Endothelial cell of umbilical vein (primary cell): ENCODE results near the gene PTGDR. TPM values are rescaled to one million over a fixed set of nuclear protein-coding genes. Genes with fewer than 3 reads are reported as not detected.

Experiments used
- BruUV-seq: library from RNA; stranded (reverse); fragments of 400-500 nt; replicated peaks from 2 replicates; lab custom pipeline; 2021; lab: Mats Ljungman, UMichigan
- CTCF ChIA-PET: fragments of 300-600, 350-600 bp; sonication (Branson Sonifier 250); formaldehyde crosslinking; loops from one replicate; lab custom pipeline; 2021; ENCODE audit warnings: antibody characterized with exemption, inconsistent platforms; lab: Charles Lee
- POLR2A ChIA-PET: fragments of 300-600, 350-600 bp; sonication (Branson Sonifier 250); formaldehyde crosslinking; loops from one replicate; lab custom pipeline; 2021; ENCODE audit warnings: antibody characterized with exemption, inconsistent platforms; lab: Charles Lee
- DNase-seq: peaks from one replicate; pipeline ENCODE4 v3.0.0-alpha.2; 2011; ENCODE audit warnings: low read depth, low spot score
- FAIRE-seq: peaks from 2 replicates; lab custom pipeline; 2011; peaks lifted over from hg19 to GRCh38; lab: Jason Lieb, UNC
- H2AFZ ChIP-seq: 2 replicates; pipeline ENCODE4 v1.6.0; 2012; ENCODE audit warnings: low read depth, low read length, control low read depth, inconsistent platforms
- H3K27ac ChIP-seq: 2 replicates; pipeline ENCODE4 v1.5.1; 2011; ENCODE audit warnings: low read depth, mild to moderate bottlenecking, control low read depth, low read length, moderate library complexity; ENCODE audit not compliant: insufficient read depth
- H3K27me3 ChIP-seq, 2 experiments: 2 replicates each; pipeline versions ENCODE4 v1.6.0 to v1.6.1; 2011; ENCODE audit warnings: low read length in 2 of 2, mixed read lengths in 1 of 2; ENCODE audit not compliant: control insufficient read depth in 2 of 2, insufficient read depth in 2 of 2
- H3K36me3 ChIP-seq, 2 experiments: 2 replicates in 1 of 2; 3 replicates in 1 of 2; pipeline ENCODE4 v1.5.1; 2011; ENCODE audit warnings: low read length in 2 of 2, mild to moderate bottlenecking in 1 of 2, moderate library complexity in 1 of 2; ENCODE audit not compliant: control insufficient read depth in 2 of 2, insufficient read depth in 2 of 2; ENCODE audit errors: extremely low read depth in 1 of 2
- H3K4me1 ChIP-seq: 3 replicates; pipeline ENCODE4 v1.5.1; 2011; ENCODE audit warnings: mild to moderate bottlenecking, low read length; ENCODE audit not compliant: control insufficient read depth, insufficient read depth; ENCODE audit errors: extremely low read depth
- H3K4me2 ChIP-seq: 2 replicates; pipeline ENCODE4 v1.6.1; 2011; ENCODE audit warnings: low read length, control low read depth, mixed read lengths; ENCODE audit not compliant: insufficient read depth
- H3K4me3 ChIP-seq, 3 experiments: fragments of 200-600 bp in 1 of 3; sonication (generic), shearing (Covaris generic) in 1 of 3; replicated peaks in 1 of 3; 2 replicates each; pipeline ENCODE4 v1.5.1; 2011 to 2016; ENCODE audit warnings: control low read depth in 3 of 3, low read length in 3 of 3, mild to moderate bottlenecking in 2 of 3, inconsistent platforms in 1 of 3, low read depth in 1 of 3, moderate library complexity in 1 of 3; ENCODE audit not compliant: insufficient read depth in 1 of 3
- H3K79me2 ChIP-seq: 2 replicates; pipeline ENCODE4 v1.6.0; 2012; ENCODE audit warnings: low read length, inconsistent platforms; ENCODE audit not compliant: control insufficient read depth, insufficient read depth
- H3K9ac ChIP-seq: replicated peaks from 2 replicates; pipeline ENCODE3; 2011; ENCODE audit warnings: low read length, control low read depth; ENCODE audit not compliant: insufficient read depth; ENCODE audit errors: extremely low read depth
- H3K9me1 ChIP-seq: replicated peaks from 3 replicates; pipeline ENCODE4 v1.6.0; 2011; ENCODE audit warnings: mild to moderate bottlenecking, low read length; ENCODE audit not compliant: control insufficient read depth, insufficient read depth; ENCODE audit errors: extremely low read depth
- H3K9me3 ChIP-seq: replicated peaks from 2 replicates; pipeline ENCODE4 v1.5.1; 2012; ENCODE audit warnings: low read length, inconsistent platforms; ENCODE audit not compliant: control insufficient read depth, insufficient read depth
- H4K20me1 ChIP-seq: replicated peaks from 2 replicates; pipeline ENCODE3; 2011; ENCODE audit warnings: mild to moderate bottlenecking, low read length; ENCODE audit not compliant: control insufficient read depth, insufficient read depth; ENCODE audit errors: extremely low read depth
- EZH2 ChIP-seq: IDR thresholded peaks from 2 replicates; pipeline ENCODE4 v1.6.1; 2012; ENCODE audit warnings: borderline replicate concordance, low read depth, mild to moderate bottlenecking, moderate library complexity, low read length, inconsistent platforms; ENCODE audit not compliant: severe bottlenecking
- FOS ChIP-seq: IDR thresholded peaks from 2 replicates; pipeline ENCODE4 v1.6.1; 2011; ENCODE audit warnings: mild to moderate bottlenecking, low read length, moderate library complexity, borderline replicate concordance; ENCODE audit not compliant: insufficient read depth
- GATA2 ChIP-seq: IDR thresholded peaks from 2 replicates; pipeline ENCODE4 v1.7.0; 2011; ENCODE audit warnings: low read depth, mild to moderate bottlenecking, moderate library complexity, mixed read lengths, low read length; ENCODE audit not compliant: insufficient read length, insufficient read depth
- JUN ChIP-seq: IDR thresholded peaks from 2 replicates; pipeline ENCODE4 v1.6.1; 2011; ENCODE audit warnings: borderline replicate concordance, low read depth; ENCODE audit not compliant: insufficient read length, insufficient read depth
- MYC ChIP-seq: IDR thresholded peaks from one replicate; pipeline ENCODE4 v1.6.1; 2011; ENCODE audit warnings: mild to moderate bottlenecking, low read depth, low read length
- POLR2A ChIP-seq: IDR thresholded peaks from 2 replicates; pipeline ENCODE4 v1.6.1; 2012; ENCODE audit warnings: low read depth, mild to moderate bottlenecking, control low read depth, low read length
- POLR2AphosphoS5 ChIP-seq: IDR thresholded peaks from 2 replicates; pipeline ENCODE4 v1.6.1; 2012; ENCODE audit warnings: low read depth, mild to moderate bottlenecking, control low read depth, low read length, moderate library complexity; ENCODE audit not compliant: insufficient read depth
- dilution Hi-C: fragments of 300-500 bp; cut with MboI; formaldehyde crosslinking; loops from one replicate; pipeline ENCODE4 v1.15.0; 2019; ENCODE audit warnings: low sequenced_read_pairs; ENCODE audit not compliant: extremely low pct_ligation_motif_present
- intact Hi-C: fragments of 100-400 bp; cut with micrococcal nuclease; formaldehyde crosslinking; loops from one replicate; pipeline ENCODE4 v1.10.0; 2022
- polyA plus RNA-seq, 4 experiments: library from polyadenylated mRNA; depleted of rRNA in 3 of 4; stranded (reverse) in 3 of 4; unstranded in 1 of 4; fragments of >200 nt; gene quantifications; 2 replicates each; pipeline versions ENCODE4 v1.2.1 to v1.2.3, GENCODE V29; 2011 to 2012; ENCODE audit warnings: missing spikeins in 1 of 4
- total RNA-seq: library from RNA; stranded (reverse); gene quantifications from 2 replicates; pipeline ENCODE4 v1.2.3, GENCODE V29; 2021
- TF ChIP-seq, protein P1 (sequence below), 2 donors: IDR thresholded peaks; 1 replicate in 1 of 2; 2 replicates in 1 of 2; pipeline ENCODE4 v1.5.1; 2011; ENCODE audit warnings: low read length in 2 of 2, mild to moderate bottlenecking in 2 of 2, moderate library complexity in 2 of 2, control low read depth in 1 of 2, inconsistent platforms in 1 of 2, low read depth in 1 of 2; ENCODE audit not compliant: insufficient read depth in 1 of 2; ENCODE audit errors: extremely low read depth in 1 of 2
- TF ChIP-seq, protein P2 (sequence below): IDR thresholded peaks from 2 replicates; pipeline ENCODE4 v1.6.1; 2011; ENCODE audit not compliant: insufficient read depth, insufficient read length

The PTGDR gene
- total and polyA plus RNA-seq, 2 donors (not counting 3 experiments of a cell fraction or from before 2014, with no cell fraction given), result not detected

DNA sequence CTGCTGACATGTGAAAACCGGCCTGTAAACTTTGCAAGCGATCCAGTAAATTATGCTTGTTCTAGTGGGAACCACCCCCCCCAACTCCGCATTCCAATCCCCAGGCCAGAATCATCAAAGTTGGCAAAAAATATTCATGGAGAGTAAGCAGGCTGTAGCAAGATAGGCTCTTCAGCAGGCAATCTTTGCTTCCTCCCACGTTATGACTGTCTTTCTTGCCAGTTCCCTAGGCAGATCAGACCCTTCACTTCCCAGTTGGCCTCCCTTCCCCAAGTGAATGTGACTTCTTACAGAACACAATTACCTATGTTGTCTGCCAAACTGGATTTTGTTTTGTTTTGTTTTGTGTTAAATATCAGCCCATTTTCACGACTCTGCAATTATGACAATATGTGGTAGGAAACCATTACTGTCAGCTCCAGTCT is 45.4 kb downstream of the PTGDR start:
- Histone ChIP-seq H3K36me3 (no peaks in the 10 kb centered on the region), H3K4me1 (peaks cover 11% of the 10 kb centered on the region), H3K79me2 (no peaks in the 10 kb centered on the region), H3K4me2 (no peak overlapping the region), H3K27ac (no peak overlapping the region), H2AFZ (no peak overlapping the region), H3K9me1 (no peaks in the 10 kb centered on the region), H3K9ac (no peak overlapping the region), H3K4me3 (no peak overlapping the region), H4K20me1 (no peaks in the 10 kb centered on the region), H3K9me3 (no peaks in the 10 kb centered on the region), H3K27me3 (peaks cover 55 to 62% of the 10 kb centered on the region in 2 experiments)
- FAIRE-seq (no peak), DNase-seq (no peak)
- BruUV-seq, result no TSS peak
- ChIA-PET CTCF (no interaction called here), POLR2A (no interaction called here)
- dilution Hi-C loops, result no loop called here
- intact Hi-C loops, result loop anchor here (5.0 kb wide), 1 partner anchor 394 kb away; the partner anchor contains the start of gene PSMC6
- no peak for TF ChIP-seq GATA2
- TF ChIP-seq POLR2AphosphoS5, result no peak
- TF ChIP-seq MYC, result no peak
- TF ChIP-seq, protein P1, sequence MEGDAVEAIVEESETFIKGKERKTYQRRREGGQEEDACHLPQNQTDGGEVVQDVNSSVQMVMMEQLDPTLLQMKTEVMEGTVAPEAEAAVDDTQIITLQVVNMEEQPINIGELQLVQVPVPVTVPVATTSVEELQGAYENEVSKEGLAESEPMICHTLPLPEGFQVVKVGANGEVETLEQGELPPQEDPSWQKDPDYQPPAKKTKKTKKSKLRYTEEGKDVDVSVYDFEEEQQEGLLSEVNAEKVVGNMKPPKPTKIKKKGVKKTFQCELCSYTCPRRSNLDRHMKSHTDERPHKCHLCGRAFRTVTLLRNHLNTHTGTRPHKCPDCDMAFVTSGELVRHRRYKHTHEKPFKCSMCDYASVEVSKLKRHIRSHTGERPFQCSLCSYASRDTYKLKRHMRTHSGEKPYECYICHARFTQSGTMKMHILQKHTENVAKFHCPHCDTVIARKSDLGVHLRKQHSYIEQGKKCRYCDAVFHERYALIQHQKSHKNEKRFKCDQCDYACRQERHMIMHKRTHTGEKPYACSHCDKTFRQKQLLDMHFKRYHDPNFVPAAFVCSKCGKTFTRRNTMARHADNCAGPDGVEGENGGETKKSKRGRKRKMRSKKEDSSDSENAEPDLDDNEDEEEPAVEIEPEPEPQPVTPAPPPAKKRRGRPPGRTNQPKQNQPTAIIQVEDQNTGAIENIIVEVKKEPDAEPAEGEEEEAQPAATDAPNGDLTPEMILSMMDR (IDR thresholded peaks at IDR 0.05; ENCODE audit: extremely low read depth in 1 of 2, insufficient read depth in 1 of 2, low read depth in 1 of 2, low read length in 2 of 2), result no peak
- TF ChIP-seq, protein P2, sequence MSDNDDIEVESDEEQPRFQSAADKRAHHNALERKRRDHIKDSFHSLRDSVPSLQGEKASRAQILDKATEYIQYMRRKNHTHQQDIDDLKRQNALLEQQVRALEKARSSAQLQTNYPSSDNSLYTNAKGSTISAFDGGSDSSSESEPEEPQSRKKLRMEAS, result no peak
- no peak for TF ChIP-seq POLR2A
- no peak for TF ChIP-seq EZH2
- no peak for TF ChIP-seq FOS
- no peak for TF ChIP-seq JUN
